H1 (cell line): ENCODE data around the gene FASTKD1. TPM values are rescaled to one million over a fixed set of nuclear protein-coding genes. Genes with fewer than 3 reads are reported as not detected.

ENCODE experiments used
- CTCF ChIA-PET: fragments of 300-600 bp; sonication (Branson Sonifier 250); formaldehyde crosslinking; loops from one replicate; lab custom pipeline; 2021; ENCODE audit not compliant: partially characterized antibody; lab: Charles Lee
- POLR2A ChIA-PET: fragments of 300-600 bp; sonication (Branson Sonifier 250); formaldehyde crosslinking; loops from one replicate; lab custom pipeline; 2021; ENCODE audit warnings: inconsistent platforms; ENCODE audit not compliant: partially characterized antibody; lab: Charles Lee
- DNase-seq, 2 experiments: peaks; one replicate each; pipeline versions ENCODE4 v3.0.0 to v3.0.0-alpha.2; 2010 to 2022; ENCODE audit warnings: low spot score in 2 of 2, low read depth in 1 of 2, mixed read lengths in 1 of 2
- FAIRE-seq: peaks from 2 replicates; lab custom pipeline; 2011; peaks lifted over from hg19 to GRCh38; lab: Jason Lieb, UNC
- H2AFZ ChIP-seq: 2 replicates; pipeline ENCODE4 v1.8.1; 2012; ENCODE audit warnings: low read length, inconsistent platforms
- H2AK5ac ChIP-seq: 2 replicates; pipeline ENCODE4 v1.6.1; 2013; ENCODE audit warnings: low read depth, low read length
- H2BK120ac ChIP-seq: replicated peaks from 2 replicates; pipeline ENCODE3; 2013; ENCODE audit warnings: low read depth, low read length, inconsistent platforms
- H2BK12ac ChIP-seq: 2 replicates; pipeline ENCODE4 v1.6.1; 2013; ENCODE audit warnings: low read depth, low read length
- H2BK15ac ChIP-seq: 2 replicates; pipeline ENCODE4 v1.6.1; 2013; ENCODE audit warnings: low read length
- H2BK20ac ChIP-seq: 2 replicates; pipeline ENCODE4 v1.6.1; 2013; ENCODE audit warnings: low read length
- H2BK5ac ChIP-seq: 2 replicates; pipeline ENCODE4 v1.6.1; 2013; ENCODE audit warnings: low read depth, low read length
- H3K14ac ChIP-seq: 2 replicates; pipeline ENCODE4 v1.6.1; 2013; ENCODE audit warnings: inconsistent platforms; ENCODE audit not compliant: insufficient read length
- H3K18ac ChIP-seq: 2 replicates; pipeline ENCODE4 v1.6.1; 2013; ENCODE audit warnings: low read length; ENCODE audit errors: extremely low read depth
- H3K23ac ChIP-seq: 2 replicates; pipeline ENCODE4 v1.6.1; 2013; ENCODE audit warnings: inconsistent platforms; ENCODE audit not compliant: insufficient read length
- H3K23me2 ChIP-seq: 2 replicates; pipeline ENCODE4 v1.6.1; 2013; ENCODE audit warnings: low read depth, low read length
- H3K27ac ChIP-seq: 2 replicates; pipeline ENCODE4 v1.6.1; 2011; ENCODE audit warnings: low read depth, low read length, inconsistent platforms
- H3K27me3 ChIP-seq, 4 experiments: replicated peaks in 1 of 4; 1 replicate in 1 of 4; 2 replicates in 3 of 4; pipeline versions ENCODE4 v1.6.1 to v1.8.1; 2011 to 2013; ENCODE audit warnings: low read length in 3 of 4, mild to moderate bottlenecking in 3 of 4, inconsistent platforms in 2 of 4, mixed read lengths in 2 of 4, moderate library complexity in 1 of 4; ENCODE audit not compliant: control insufficient read depth in 3 of 4, insufficient read depth in 3 of 4; ENCODE audit errors: extremely low read depth in 1 of 4
- H3K36me3 ChIP-seq, 4 experiments: 2 replicates each; pipeline versions ENCODE4 v1.6.1 to v1.8.1; 2011 to 2013; ENCODE audit warnings: mild to moderate bottlenecking in 4 of 4, low read length in 3 of 4, moderate library complexity in 2 of 4, control low read depth in 1 of 4, inconsistent platforms in 1 of 4; ENCODE audit not compliant: insufficient read depth in 4 of 4, control insufficient read depth in 2 of 4
- H3K4ac ChIP-seq: replicated peaks from 2 replicates; pipeline ENCODE3; 2013; ENCODE audit warnings: low read length, low read depth, mixed read lengths, inconsistent platforms; ENCODE audit not compliant: insufficient read length
- H3K4me1 ChIP-seq, 4 experiments: replicated peaks in 1 of 4; 1 replicate in 1 of 4; 2 replicates in 3 of 4; pipeline versions ENCODE4 v1.6.1 to v1.8.1; 2011 to 2013; ENCODE audit warnings: low read length in 3 of 4, inconsistent platforms in 2 of 4, mixed read lengths in 1 of 4; ENCODE audit not compliant: insufficient read depth in 4 of 4, control insufficient read depth in 3 of 4
- H3K4me2 ChIP-seq, 2 experiments: 2 replicates each; pipeline versions ENCODE4 v1.6.1 to v1.8.1; 2011 to 2013; ENCODE audit warnings: low read depth in 2 of 2, low read length in 2 of 2, control low read depth in 1 of 2, inconsistent platforms in 1 of 2, mild to moderate bottlenecking in 1 of 2; ENCODE audit not compliant: insufficient read depth in 1 of 2
- H3K4me3 ChIP-seq, 4 experiments: fragments of 200-600, 300-600 bp in 1 of 4; sonication (generic), shearing (Covaris generic), sonication (Bioruptor Twin) in 1 of 4; 2 replicates each; pipeline versions ENCODE4 v1.5.1 to v1.8.1; 2011 to 2016; ENCODE audit warnings: low read length in 4 of 4, low read depth in 3 of 4, control low read depth in 2 of 4, inconsistent platforms in 2 of 4, mild to moderate bottlenecking in 2 of 4, mixed read lengths in 1 of 4, moderate library complexity in 1 of 4; ENCODE audit not compliant: insufficient read depth in 2 of 4; ENCODE audit errors: extremely low read depth in 1 of 4
- H3K56ac ChIP-seq: replicated peaks from 2 replicates; pipeline ENCODE3; 2013; ENCODE audit warnings: low read depth, mild to moderate bottlenecking, mixed read lengths, low read length, inconsistent platforms; ENCODE audit not compliant: insufficient read length
- H3K79me1 ChIP-seq: 2 replicates; pipeline ENCODE4 v1.6.1; 2013; ENCODE audit warnings: low read depth, low read length, control low read depth
- H3K79me2 ChIP-seq, 2 experiments: 2 replicates each; pipeline versions ENCODE4 v1.6.1 to v1.8.1; 2012 to 2013; ENCODE audit warnings: low read length in 2 of 2, mild to moderate bottlenecking in 2 of 2, inconsistent platforms in 1 of 2; ENCODE audit not compliant: insufficient read depth in 2 of 2, control insufficient read depth in 1 of 2
- H3K9ac ChIP-seq, 4 experiments: replicated peaks in 1 of 4; 1 replicate in 1 of 4; 2 replicates in 3 of 4; pipeline versions ENCODE4 v1.6.1 to v1.8.1; 2011 to 2013; ENCODE audit warnings: low read depth in 3 of 4, low read length in 3 of 4, control low read depth in 2 of 4, mild to moderate bottlenecking in 2 of 4, moderate library complexity in 2 of 4, inconsistent platforms in 1 of 4; ENCODE audit errors: extremely low read depth in 1 of 4
- H3K9me3 ChIP-seq, 2 experiments: 2 replicates each; pipeline versions ENCODE4 v1.6.1 to v1.8.1; 2012 to 2013; ENCODE audit warnings: mild to moderate bottlenecking in 2 of 2, moderate library complexity in 2 of 2, control low read depth in 1 of 2, inconsistent platforms in 1 of 2, low read depth in 1 of 2, low read length in 1 of 2, mixed read lengths in 1 of 2; ENCODE audit not compliant: insufficient read depth in 2 of 2
- H4K20me1 ChIP-seq, 2 experiments: replicated peaks in 1 of 2; 2 replicates each; pipeline versions ENCODE3 to v1.8.1; 2011 to 2013; ENCODE audit warnings: inconsistent platforms in 2 of 2, low read length in 2 of 2, mild to moderate bottlenecking in 1 of 2; ENCODE audit not compliant: insufficient read depth in 2 of 2, control insufficient read depth in 1 of 2
- H4K5ac ChIP-seq: 2 replicates; pipeline ENCODE4 v1.6.1; 2013; ENCODE audit warnings: low read length, low read depth, mixed read lengths, inconsistent platforms; ENCODE audit not compliant: insufficient read length
- H4K8ac ChIP-seq: 2 replicates; pipeline ENCODE4 v1.8.0; 2013; ENCODE audit warnings: mild to moderate bottlenecking, moderate library complexity, low read length, inconsistent platforms; ENCODE audit not compliant: insufficient read depth; ENCODE audit errors: extremely low read depth
- H4K91ac ChIP-seq: replicated peaks from 2 replicates; pipeline ENCODE3; 2013; ENCODE audit warnings: low read length, mixed read lengths, inconsistent platforms; ENCODE audit not compliant: insufficient read length
- CHD2 ChIP-seq: IDR thresholded peaks from 2 replicates; pipeline ENCODE4 v1.6.1; 2012; ENCODE audit warnings: low read length, improper control_type of control experiment
- E2F6 ChIP-seq: IDR thresholded peaks from 2 replicates; pipeline ENCODE4 v1.6.1; 2012; ENCODE audit warnings: inconsistent platforms
- EZH2 ChIP-seq: fragments of 200-600 bp; sonication (generic); IDR thresholded peaks from 2 replicates; pipeline ENCODE4 v1.7.1; 2012; ENCODE audit warnings: low read depth, mild to moderate bottlenecking, moderate library complexity, low read length, inconsistent platforms; ENCODE audit not compliant: severe bottlenecking
- FOSL1 ChIP-seq: IDR thresholded peaks from 2 replicates; pipeline ENCODE4 v1.6.1; 2011; ENCODE audit warnings: mild to moderate bottlenecking, low read depth, low read length, moderate library complexity; ENCODE audit not compliant: insufficient read depth
- GTF2F1 ChIP-seq: IDR thresholded peaks from 2 replicates; pipeline ENCODE4 v1.6.1; 2012; ENCODE audit warnings: low read depth, low read length, improper control_type of control experiment, borderline replicate concordance
- JUN ChIP-seq: IDR thresholded peaks from 2 replicates; pipeline ENCODE4 v1.6.1; 2011; ENCODE audit warnings: low read depth, mild to moderate bottlenecking, improper control_type of control experiment, low read length
- PHF8 ChIP-seq: fragments of 200-600 bp; sonication (generic); conservative IDR thresholded peaks from 2 replicates; pipeline ENCODE4 v1.7.1; 2012; ENCODE audit warnings: low read depth, mild to moderate bottlenecking, inconsistent platforms, low read length, moderate library complexity
- POU5F1 ChIP-seq: IDR thresholded peaks from 2 replicates; pipeline ENCODE4 v1.6.1; 2011; ENCODE audit warnings: low read depth, mild to moderate bottlenecking, low read length, moderate library complexity
- RNF2 ChIP-seq: fragments of 200-900, 300-1000 bp; sonication (generic); IDR thresholded peaks from 2 replicates; pipeline ENCODE4 v1.7.1; 2016; ENCODE audit warnings: borderline replicate concordance, low read depth, mild to moderate bottlenecking, antibody characterized with exemption, low read length; ENCODE audit not compliant: poor library complexity, severe bottlenecking; ENCODE audit errors: missing control alignments
- SAP30 ChIP-seq: fragments of 300-600 bp; sonication (generic); IDR thresholded peaks from 2 replicates; pipeline ENCODE4 v1.7.1; 2012; ENCODE audit warnings: low read length, moderate library complexity, mild to moderate bottlenecking, inconsistent platforms; ENCODE audit not compliant: insufficient read depth, insufficient replicate concordance
- SP4 ChIP-seq: IDR thresholded peaks from 2 replicates; pipeline ENCODE4 v1.6.1; 2012; ENCODE audit warnings: low read length, inconsistent platforms
- TAF1 ChIP-seq: IDR thresholded peaks from 2 replicates; pipeline ENCODE4 v1.6.1; 2011; ENCODE audit warnings: mild to moderate bottlenecking, low read depth, low read length
- TAF7 ChIP-seq: optimal IDR thresholded peaks from 2 replicates; pipeline ENCODE3; 2011; ENCODE audit warnings: low read depth, mild to moderate bottlenecking, inconsistent platforms, low read length, moderate library complexity, borderline replicate concordance
- ZNF274 ChIP-seq: IDR thresholded peaks from 2 replicates; pipeline ENCODE4 v1.7.0; 2012; ENCODE audit warnings: low read length, borderline replicate concordance; ENCODE audit errors: extremely low read depth
- polyA plus RNA-seq, 7 experiments: library from polyadenylated mRNA; depleted of rRNA in 3 of 7; stranded (reverse) in 5 of 7; unstranded in 2 of 7; fragments of >200 nt in 5 of 7; fragments of 200-250 nt in 2 of 7; gene quantifications; 1 replicate in 5 of 7; 2 replicates in 1 of 7; 4 replicates in 1 of 7; pipeline versions ENCODE4 v1.2.1 to v1.2.3, GENCODE V29; 2011 to 2013; ENCODE audit warnings: missing spikeins in 2 of 7, mixed read lengths in 2 of 7
- total RNA-seq: library from RNA; stranded (reverse); fragmentation: NEBNext Ultra II Directional; extraction: Animal tissue kit (Norgen Biotek cat#: 25700); gene quantifications from 2 replicates; pipeline ENCODE4 v1.2.1, GENCODE V29; 2021

FASTKD1 gene
- total and polyA plus RNA-seq, 2 of the 8 experiments (the other 6 are each of a cell fraction or from before 2014, with no cell fraction given): 18.7 to 70.8 TPM

- no peak overlapping the region for H4K5ac ChIP-seq
- CTCF ChIA-PET: no interaction called here
- FAIRE-seq: no peak
- no peak for TF ChIP-seq SAP30
- TF ChIP-seq E2F6: no peak
- TF ChIP-seq RNF2: no peak
- no peak for TF ChIP-seq POU5F1
- no peak for TF ChIP-seq SP4
- TF ChIP-seq PHF8: no peak
- no peak for TF ChIP-seq TAF7
- TF ChIP-seq TAF1: no peak
- TF ChIP-seq CHD2: no peak
- TF ChIP-seq JUN: no peak
- TF ChIP-seq EZH2: no peak
- no peak for TF ChIP-seq ZNF274
- TF ChIP-seq GTF2F1: no peak
- no peak for TF ChIP-seq FOSL1
Measured at GRCh38 chr2:169526451-169526850, 47.2 kb downstream of the FASTKD1 start.

More at GRCh38 chr2:169526451-169526850, 47.2 kb downstream of the FASTKD1 start:
- H2AK5ac ChIP-seq: no peak overlapping the region
- no peak overlapping the region for H2BK12ac ChIP-seq
- peaks cover 0 to 12% (median 5%) of the 10 kb centered on the region in 4 experiments; a peak in 4 of 8 replicates for H3K36me3 ChIP-seq
- no peak overlapping the region for H4K8ac ChIP-seq
- no peak overlapping the region for H3K4me3 ChIP-seq
- POLR2A ChIA-PET: no interaction called here
- H3K4me1 ChIP-seq: no peaks in the 10 kb centered on the region
- no peaks in the 10 kb centered on the region for H3K79me1 ChIP-seq
- H3K18ac ChIP-seq: no peak overlapping the region
- no peak overlapping the region for H2AFZ ChIP-seq
- no peaks in the 10 kb centered on the region for H3K27me3 ChIP-seq
- H3K56ac ChIP-seq: no peak overlapping the region
- no peaks in the 10 kb centered on the region for H3K79me2 ChIP-seq
- H3K23me2 ChIP-seq: no peaks in the 10 kb centered on the region
- H3K4ac ChIP-seq: no peak overlapping the region
- H3K23ac ChIP-seq: no peak overlapping the region
- no peak overlapping the region for H2BK20ac ChIP-seq
- H3K9ac ChIP-seq: no peak overlapping the region
- H3K14ac ChIP-seq: no peak overlapping the region
- H3K9me3 ChIP-seq: no peaks in the 10 kb centered on the region
- H3K4me2 ChIP-seq: no peak overlapping the region
- no peak overlapping the region for H2BK120ac ChIP-seq
- H2BK15ac ChIP-seq: no peak overlapping the region
- H4K91ac ChIP-seq: no peak overlapping the region
- no peak overlapping the region for H3K27ac ChIP-seq
- H4K20me1 ChIP-seq: no peaks in the 10 kb centered on the region
- no peak for DNase-seq
- H2BK5ac ChIP-seq: no peak overlapping the region
